HL-60 (cell line): ENCODE measurements around the gene TMEM123.

Experiments
- CTCF ChIP-seq: IDR thresholded peaks from one replicate; pipeline ENCODE4 v1.5.1; 2011; ENCODE audit warnings: low read length, control low read depth, inconsistent platforms; ENCODE audit not compliant: insufficient read depth
- POLR2AphosphoS5 ChIP-seq: IDR thresholded peaks from 2 replicates; pipeline ENCODE4 v1.6.1; 2012; ENCODE audit warnings: low read depth
- REST ChIP-seq: IDR thresholded peaks from 2 replicates; pipeline ENCODE4 v1.6.1; 2012; ENCODE audit warnings: low read depth; ENCODE audit not compliant: insufficient replicate concordance

GRCh38 chr11:102457056-102457677 is 4.6 kb upstream of the TMEM123 start:
- TF ChIP-seq CTCF (no peak), POLR2AphosphoS5 (no peak), REST (no peak)
